IMR-90 (cell line): ENCODE data around the gene POLR3A. TPM values are rescaled to one million over a fixed set of nuclear protein-coding genes. Genes with fewer than 3 reads are reported as not detected.
A peak's percentile ranks its signal among the peaks of the same experiment; 100 is the strongest.

Source experiments
- ATAC-seq: fragments of 200-7000 bp; cut with Tn5 transposase; 2 replicates; pipeline ENCODE4 v1.9.1; 2020; ENCODE audit warnings: low read depth, mild to moderate bottlenecking, moderate library complexity
- BruUV-seq: library from RNA; stranded (reverse); fragments of 400-500 nt; replicated peaks from 2 replicates; lab custom pipeline; 2021; lab: Mats Ljungman, UMichigan
- CTCF ChIA-PET: fragments of 300-600 bp; formaldehyde crosslinking; extraction: SDS; loops from one replicate; lab custom pipeline; 2021; ENCODE audit warnings: antibody characterized with exemption; lab: Yijun Ruan, JAX
- POLR2A ChIA-PET: fragments of 300-600 bp; sonication (Branson Sonifier 250); formaldehyde crosslinking; loops from one replicate; lab custom pipeline; 2022; ENCODE audit warnings: antibody characterized with exemption; ENCODE audit not compliant: unreplicated experiment; lab: Charles Lee
- DNase-seq: peaks from one replicate; pipeline ENCODE4 v3.0.0; 2013
- H2AFZ ChIP-seq: replicated peaks from 2 replicates; pipeline ENCODE3; 2013; ENCODE audit warnings: low read length, mild to moderate bottlenecking; ENCODE audit not compliant: poor library complexity
- H2AK5ac ChIP-seq: 2 replicates; pipeline ENCODE4 v1.6.1; 2013; ENCODE audit warnings: low read depth, low read length, inconsistent platforms
- H2AK9ac ChIP-seq: replicated peaks from 2 replicates; pipeline ENCODE3; 2013; ENCODE audit warnings: mild to moderate bottlenecking, low read depth, low read length, moderate library complexity; ENCODE audit not compliant: poor library complexity
- H2BK120ac ChIP-seq: 2 replicates; pipeline ENCODE4 v1.6.1; 2013; ENCODE audit warnings: low read depth, low read length, inconsistent platforms
- H2BK15ac ChIP-seq: 3 replicates; pipeline ENCODE4 v1.6.1; 2013; ENCODE audit warnings: low read depth, low read length, inconsistent platforms
- H2BK20ac ChIP-seq: 2 replicates; pipeline ENCODE4 v1.6.1; 2013; ENCODE audit warnings: low read depth, mild to moderate bottlenecking, inconsistent platforms, low read length, moderate library complexity
- H2BK5ac ChIP-seq: 2 replicates; pipeline ENCODE4 v1.6.1; 2013; ENCODE audit warnings: mild to moderate bottlenecking, low read depth, low read length, inconsistent platforms; ENCODE audit not compliant: poor library complexity, severe bottlenecking
- H3K14ac ChIP-seq: replicated peaks from 2 replicates; pipeline ENCODE4 v1.6.1; 2013; ENCODE audit warnings: low read depth, low read length, inconsistent platforms
- H3K18ac ChIP-seq: 2 replicates; pipeline ENCODE4 v1.6.1; 2013; ENCODE audit warnings: low read depth, low read length, control low read depth
- H3K23ac ChIP-seq: 2 replicates; pipeline ENCODE4 v1.6.1; 2013; ENCODE audit warnings: low read depth, low read length, inconsistent platforms
- H3K27ac ChIP-seq: 2 replicates; pipeline ENCODE4 v1.5.1; 2013; ENCODE audit warnings: mild to moderate bottlenecking, control low read depth, low read length; ENCODE audit not compliant: insufficient read depth
- H3K27me3 ChIP-seq: 2 replicates; pipeline ENCODE4 v1.6.1; 2013; ENCODE audit warnings: low read length; ENCODE audit not compliant: control insufficient read depth, insufficient read depth
- H3K36me3 ChIP-seq: 2 replicates; pipeline ENCODE4 v1.6.1; 2013; ENCODE audit warnings: low read length, mixed read lengths; ENCODE audit not compliant: control insufficient read depth, insufficient read depth
- H3K4ac ChIP-seq: 2 replicates; pipeline ENCODE4 v1.6.1; 2013; ENCODE audit warnings: low read depth, low read length, inconsistent platforms
- H3K4me1 ChIP-seq: 2 replicates; pipeline ENCODE4 v1.6.1; 2013; ENCODE audit warnings: low read length, mixed read lengths; ENCODE audit not compliant: control insufficient read depth, insufficient read depth
- H3K4me2 ChIP-seq: 2 replicates; pipeline ENCODE4 v1.6.1; 2013; ENCODE audit warnings: low read depth, mild to moderate bottlenecking, control low read depth, low read length, moderate library complexity
- H3K4me3 ChIP-seq: 2 replicates; pipeline ENCODE4 v1.5.1; 2013; ENCODE audit warnings: low read depth, mild to moderate bottlenecking, control low read depth, low read length, moderate library complexity; ENCODE audit not compliant: insufficient read depth
- H3K56ac ChIP-seq: 2 replicates; pipeline ENCODE4 v1.6.1; 2013; ENCODE audit warnings: low read length, inconsistent platforms; ENCODE audit not compliant: insufficient read depth; ENCODE audit errors: extremely low read depth
- H3K79me1 ChIP-seq, 2 experiments: 2 replicates each; pipeline ENCODE4 v1.6.1; 2013; ENCODE audit warnings: low read length in 2 of 2, inconsistent platforms in 1 of 2, low read depth in 1 of 2
- H3K9ac ChIP-seq: 2 replicates; pipeline ENCODE4 v1.6.1; 2013; ENCODE audit warnings: low read depth, low read length, control low read depth
- H3K9me1 ChIP-seq: 2 replicates; pipeline ENCODE4 v1.6.1; 2013; ENCODE audit warnings: low read length, inconsistent platforms; ENCODE audit not compliant: insufficient read depth
- H3K9me3 ChIP-seq: 2 replicates; pipeline ENCODE4 v1.6.1; 2013; ENCODE audit warnings: low read length; ENCODE audit not compliant: control insufficient read depth, insufficient read depth
- H4K20me1 ChIP-seq: 2 replicates; pipeline ENCODE4 v1.6.1; 2013; ENCODE audit warnings: low read length, inconsistent platforms; ENCODE audit not compliant: insufficient read depth
- H4K5ac ChIP-seq: 2 replicates; pipeline ENCODE4 v1.6.1; 2013; ENCODE audit warnings: mild to moderate bottlenecking, low read depth, low read length, control low read depth
- H4K8ac ChIP-seq, 2 experiments: 2 replicates each; pipeline ENCODE4 v1.6.1; 2013; ENCODE audit warnings: low read depth in 2 of 2, low read length in 2 of 2, control low read depth in 1 of 2, inconsistent platforms in 1 of 2
- H4K91ac ChIP-seq: 2 replicates; pipeline ENCODE4 v1.6.1; 2013; ENCODE audit warnings: low read depth, low read length, inconsistent platforms; ENCODE audit not compliant: insufficient read depth
- CEBPB ChIP-seq: IDR thresholded peaks from 2 replicates; pipeline ENCODE4 v1.6.1; 2012; ENCODE audit warnings: low read depth, low read length, improper control_type of control experiment
- FOS ChIP-seq: fragments of 150-350 bp; IDR thresholded peaks from 2 replicates; pipeline ENCODE4 v1.6.1; 2016; ENCODE audit warnings: low read depth, low read length
- MAFK ChIP-seq: IDR thresholded peaks from 2 replicates; pipeline ENCODE4 v1.6.1; 2012; ENCODE audit warnings: low read depth, low read length, improper control_type of control experiment
- MXI1 ChIP-seq: IDR thresholded peaks from 2 replicates; pipeline ENCODE4 v1.6.1; 2012; ENCODE audit warnings: low read depth, mild to moderate bottlenecking, low read length, moderate library complexity, borderline replicate concordance
- NFE2L2 ChIP-seq: fragments of 150-350 bp; IDR thresholded peaks from 2 replicates; pipeline ENCODE4 v1.6.1; 2016; ENCODE audit warnings: low read depth, mild to moderate bottlenecking, low read length
- POLR2A ChIP-seq: IDR thresholded peaks from 2 replicates; pipeline ENCODE4 v1.6.1; 2012; ENCODE audit warnings: mild to moderate bottlenecking, low read depth, low read length
- RAD21 ChIP-seq: IDR thresholded peaks from 2 replicates; pipeline ENCODE4 v1.6.1; 2012; ENCODE audit warnings: low read length, improper control_type of control experiment
- RCOR1 ChIP-seq: IDR thresholded peaks from 2 replicates; pipeline ENCODE4 v1.6.1; 2012; ENCODE audit warnings: mild to moderate bottlenecking, low read length, improper control_type of control experiment; ENCODE audit not compliant: insufficient replicate concordance
- RFX5 ChIP-seq: IDR thresholded peaks from 2 replicates; pipeline ENCODE4 v1.8.0; 2012; ENCODE audit warnings: low read depth, mild to moderate bottlenecking, low read length, moderate library complexity
- SMC3 ChIP-seq: fragments of 150-350 bp; IDR thresholded peaks from 2 replicates; pipeline ENCODE4 v1.6.1; 2016; ENCODE audit warnings: low read depth, mild to moderate bottlenecking, antibody characterized with exemption, low read length, moderate library complexity
- WGBS, 2 experiments: methylation state at CpG; one replicate each; pipeline versions ENCODE4 v1.1.5 to v1.1.7; 2013; ENCODE audit warnings: missing lambda C conversion rate in 2 of 2; ENCODE audit not compliant: insufficient read length in 1 of 2; ENCODE audit errors: extremely low coverage in 2 of 2; 5-methylcytosine and 5-hydroxymethylcytosine counted together
- dilution Hi-C: fragments of 300-500 bp; cut with HindIII; formaldehyde crosslinking; loops from one replicate; pipeline ENCODE4 v1.14.3; 2018; ENCODE audit warnings: low sequenced_read_pairs; ENCODE audit not compliant: unreplicated experiment
- in situ Hi-C: fragments of 300-500 bp; cut with MboI; formaldehyde crosslinking; loops from 3 replicates; pipeline ENCODE4 v1.14.3; 2019; ENCODE audit warnings: low sequenced_read_pairs, inconsistent platforms, mixed read lengths
- intact Hi-C: fragments of 100-400 bp; cut with micrococcal nuclease; formaldehyde crosslinking; loops from 2 replicates; pipeline ENCODE4 v1.10.0; 2022
- polyA plus RNA-seq, 3 experiments: library from polyadenylated mRNA; depleted of rRNA; stranded (reverse); fragments of >200 nt; gene quantifications; 2 replicates each; pipeline ENCODE4 v1.2.3, GENCODE V29; 2012; ENCODE audit warnings: low replicate concordance in 1 of 3
- total RNA-seq: library from RNA; depleted of rRNA; stranded (reverse); fragments of >200 nt; gene quantifications from 2 replicates; pipeline ENCODE4 v1.2.3, GENCODE V29; 2012
- TF ChIP-seq, protein P1 (sequence below): fragments of 150-350 bp; IDR thresholded peaks from 2 replicates; pipeline ENCODE4 v1.6.1; 2016; ENCODE audit warnings: low read depth, mild to moderate bottlenecking, low read length, moderate library complexity, borderline replicate concordance
- TF ChIP-seq, protein P2 (sequence below): fragments of 150-350 bp; IDR thresholded peaks from 2 replicates; pipeline ENCODE4 v1.6.1; 2017; ENCODE audit warnings: mild to moderate bottlenecking, antibody characterized with exemption, low read length, low read depth

The POLR3A gene
- total and polyA plus RNA-seq, 2 of the 4 experiments (the other 2 are of a cell fraction): 11.9 to 24.4 TPM

DNA sequence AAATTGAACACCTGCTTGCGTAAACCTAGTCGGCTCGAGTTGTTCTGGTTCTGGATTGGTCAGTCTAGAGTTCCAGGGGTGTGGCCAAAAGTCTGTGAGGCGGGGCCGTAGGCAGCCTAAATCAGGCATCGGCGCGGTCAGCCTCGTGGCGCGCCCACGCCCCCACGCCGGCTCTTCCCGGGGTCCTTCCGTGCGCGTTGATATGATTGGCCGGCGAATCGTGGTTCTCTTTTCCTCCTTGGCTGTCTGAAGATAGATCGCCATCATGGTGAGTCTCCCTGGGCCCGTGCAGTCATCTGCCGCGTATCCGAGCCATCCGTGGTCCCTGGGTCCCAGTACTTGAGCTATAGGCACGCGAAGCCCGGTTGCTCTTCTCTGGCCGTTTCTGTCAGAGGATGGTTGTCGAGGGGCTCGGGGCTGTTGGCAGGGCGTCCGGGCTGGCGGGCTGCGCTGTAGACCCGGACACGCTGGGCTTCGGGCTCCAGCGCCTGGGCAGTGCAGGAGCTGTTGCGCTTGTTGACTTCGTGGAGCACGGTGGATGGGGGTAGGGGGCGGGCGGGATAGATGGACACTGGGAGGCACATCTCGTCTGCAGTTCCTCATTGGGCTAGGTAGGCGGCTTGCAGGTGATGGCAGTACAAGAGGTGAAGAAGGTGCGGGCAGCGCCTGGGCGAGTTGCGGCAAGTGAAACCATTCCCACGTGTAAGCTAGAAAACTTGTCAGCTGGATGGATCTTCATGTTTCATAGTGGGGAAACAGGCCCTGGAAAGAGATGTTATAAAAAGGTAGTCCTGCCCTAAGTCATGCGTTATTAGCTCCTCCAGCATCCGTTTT lies 4.5 kb upstream of the POLR3A start, which contains the start of gene RPS24 (continued):
- TF ChIP-seq, protein P1, sequence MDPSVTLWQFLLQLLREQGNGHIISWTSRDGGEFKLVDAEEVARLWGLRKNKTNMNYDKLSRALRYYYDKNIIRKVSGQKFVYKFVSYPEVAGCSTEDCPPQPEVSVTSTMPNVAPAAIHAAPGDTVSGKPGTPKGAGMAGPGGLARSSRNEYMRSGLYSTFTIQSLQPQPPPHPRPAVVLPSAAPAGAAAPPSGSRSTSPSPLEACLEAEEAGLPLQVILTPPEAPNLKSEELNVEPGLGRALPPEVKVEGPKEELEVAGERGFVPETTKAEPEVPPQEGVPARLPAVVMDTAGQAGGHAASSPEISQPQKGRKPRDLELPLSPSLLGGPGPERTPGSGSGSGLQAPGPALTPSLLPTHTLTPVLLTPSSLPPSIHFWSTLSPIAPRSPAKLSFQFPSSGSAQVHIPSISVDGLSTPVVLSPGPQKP: no peak
- TF ChIP-seq SMC3 (no peak), POLR2A (peak; percentile 99)

DNA sequence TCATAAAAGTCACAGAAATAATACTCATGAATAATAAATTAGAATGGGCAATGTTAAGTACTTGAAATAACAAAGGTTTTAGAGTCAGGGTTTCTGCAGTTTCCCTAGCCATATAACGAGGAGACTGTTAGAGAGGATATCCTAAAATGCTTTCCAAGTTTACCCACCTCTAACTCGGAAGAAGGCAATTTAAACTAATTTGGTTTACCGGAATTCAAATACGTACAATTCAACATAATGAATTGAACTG lies 4.0 kb upstream of the POLR3A start:
- no peak overlapping the region for H2BK15ac ChIP-seq
- H3K18ac ChIP-seq: no peak overlapping the region
- no peak overlapping the region for H2AK5ac ChIP-seq
- H3K9me3 ChIP-seq: no peaks in the 10 kb centered on the region
- ATAC-seq (no peak), DNase-seq (no peak)
- POLR2A ChIA-PET: no interaction called here
- WGBS, 2 experiments: 0% methylated on average over 2 of the region's 4 CpGs; no CpG with 5 or more reads in 1 of the 2 experiments
- no peak overlapping the region for H3K23ac ChIP-seq
- H3K79me1 ChIP-seq: peaks cover 22 to 49% of the 10 kb centered on the region in 2 experiments
- H3K14ac ChIP-seq: no peak overlapping the region
- H3K9ac ChIP-seq: no peak overlapping the region
- dilution Hi-C loops: no loop called here
- peak overlapping the region; percentile 39; the same call in 1 of the 2 replicates for H3K4me3 ChIP-seq
- no peak overlapping the region for H2BK20ac ChIP-seq
- H2AK9ac ChIP-seq: no peak overlapping the region
- H3K27me3 ChIP-seq: no peaks in the 10 kb centered on the region
- no TSS peak for BruUV-seq
- no peak overlapping the region for H2AFZ ChIP-seq
- H4K5ac ChIP-seq: no peak overlapping the region
- H3K9me1 ChIP-seq: peaks cover 9% of the 10 kb centered on the region
- H4K8ac ChIP-seq: peak overlapping the region in 1 of 2 experiments; percentile 79; a peak in 3 of 4 replicates
- no peak overlapping the region for H2BK120ac ChIP-seq
- H4K20me1 ChIP-seq: peaks cover 38% of the 10 kb centered on the region
- in situ Hi-C loops: no loop called here
- no peak overlapping the region for H4K91ac ChIP-seq
- H3K36me3 ChIP-seq: peaks cover 28% of the 10 kb centered on the region
- no peak overlapping the region for H3K27ac ChIP-seq
- H3K4ac ChIP-seq: no peak overlapping the region
- peak overlapping the region; percentile 66; the same call in 1 of the 2 replicates for H3K4me2 ChIP-seq
- H3K56ac ChIP-seq: no peak overlapping the region
- CTCF ChIA-PET: interaction anchor here (0.7 kb wide), 1 partner anchor 183 kb away, joined by 3 read pairs; no protein-coding TSS in a partner anchor
- intact Hi-C loops: no loop called here
- H2BK5ac ChIP-seq: peak overlapping the region; percentile 20
- H3K4me1 ChIP-seq: peaks cover 3% of the 10 kb centered on the region
- TF ChIP-seq, protein P2, sequence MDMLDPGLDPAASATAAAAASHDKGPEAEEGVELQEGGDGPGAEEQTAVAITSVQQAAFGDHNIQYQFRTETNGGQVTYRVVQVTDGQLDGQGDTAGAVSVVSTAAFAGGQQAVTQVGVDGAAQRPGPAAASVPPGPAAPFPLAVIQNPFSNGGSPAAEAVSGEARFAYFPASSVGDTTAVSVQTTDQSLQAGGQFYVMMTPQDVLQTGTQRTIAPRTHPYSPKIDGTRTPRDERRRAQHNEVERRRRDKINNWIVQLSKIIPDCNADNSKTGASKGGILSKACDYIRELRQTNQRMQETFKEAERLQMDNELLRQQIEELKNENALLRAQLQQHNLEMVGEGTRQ: no peak
- TF ChIP-seq MAFK (no peak), NFE2L2 (no peak), POLR2A (no peak), FOS (no peak), RFX5 (no peak), MXI1 (no peak), RCOR1 (no peak), SMC3 (no peak), RAD21 (no peak), CEBPB (no peak)
- TF ChIP-seq, protein P1: no peak
